ENCODE data around the gene KLC3.
"Not testable (repeated sequence)": the region's sequence is repeated elsewhere in the genome, so short reads cannot be mapped to it uniquely, and the experiment has no call there.

KLC3 gene

GRCh38 chr19:45340232-45340898 is at the start of gene KLC3:
Gene KLC3 (plus strand): TSS chr19:45340750. CDS start chr19:45345542, 4,792 bp downstream.
- no peak for DNase-seq

- no peak for DNase-seq
Observed at GRCh38 chr19:45291834-45292233, 48.7 kb upstream of the KLC3 start.

DNA sequence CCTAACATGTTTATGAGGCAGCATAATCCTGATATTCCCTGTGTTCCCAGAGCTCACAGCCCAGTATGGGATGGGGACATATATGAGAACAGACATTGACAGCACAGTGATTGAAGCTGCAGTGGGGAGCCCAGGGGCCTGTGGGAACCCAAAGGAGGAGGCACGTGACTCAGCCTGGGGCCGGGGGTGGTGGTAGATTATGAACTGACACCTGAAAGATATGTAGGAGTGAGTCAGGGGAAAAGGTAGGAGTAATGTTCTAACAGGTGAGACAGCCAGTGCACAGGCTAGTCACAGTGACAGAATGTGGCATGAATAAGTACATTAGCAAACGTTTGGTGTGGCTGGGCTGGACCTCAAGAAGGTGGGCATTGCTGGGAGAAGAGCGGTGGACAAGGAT is 46.9 kb upstream of the KLC3 start:
- no peak for DNase-seq

- peak; percentile 67 for DNase-seq
Observed at GRCh38 chr19:45294291-45295029, 46.1 kb upstream of the KLC3 start.

DNA sequence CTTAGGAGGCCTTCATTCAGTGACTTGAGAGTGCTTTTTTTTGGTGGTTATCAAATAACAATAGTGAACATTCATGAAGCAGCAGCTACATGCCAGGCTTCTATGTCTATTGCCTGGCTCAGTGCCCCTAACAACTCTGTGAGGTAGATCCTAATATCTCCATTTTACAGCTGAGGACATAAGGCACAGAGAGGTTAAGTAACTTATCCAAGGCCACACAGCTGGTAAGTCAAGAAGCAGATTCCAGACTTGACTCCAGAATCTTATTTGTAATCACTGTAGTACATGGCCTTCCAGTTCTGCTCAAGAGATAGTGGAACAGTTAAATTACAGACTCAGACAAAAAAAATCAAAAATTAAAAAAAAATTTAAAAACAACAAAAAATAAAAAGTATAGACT is 44.7 kb upstream of the KLC3 start:
- DNase-seq: no peak

DNA sequence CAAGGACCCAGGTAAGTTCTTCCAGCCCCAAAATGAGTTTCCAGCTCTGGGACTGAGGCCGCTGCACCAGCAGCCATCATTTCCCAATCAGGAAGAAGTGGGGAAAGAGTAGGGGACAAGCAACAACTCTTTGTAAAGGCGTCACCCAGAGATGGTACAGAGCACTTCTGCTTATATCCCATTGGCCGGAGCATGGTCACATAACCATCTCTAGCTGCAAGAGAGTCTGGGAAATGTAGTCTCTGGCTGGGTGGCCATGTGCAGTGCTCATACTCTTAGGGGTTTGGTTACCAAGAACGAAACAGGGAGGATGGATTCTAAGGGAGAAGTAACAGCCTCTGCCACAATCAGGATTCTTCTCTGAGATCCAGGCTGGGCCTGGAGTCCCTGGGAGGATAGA is 44.2 kb upstream of the KLC3 start:
- no peak for DNase-seq

DNA sequence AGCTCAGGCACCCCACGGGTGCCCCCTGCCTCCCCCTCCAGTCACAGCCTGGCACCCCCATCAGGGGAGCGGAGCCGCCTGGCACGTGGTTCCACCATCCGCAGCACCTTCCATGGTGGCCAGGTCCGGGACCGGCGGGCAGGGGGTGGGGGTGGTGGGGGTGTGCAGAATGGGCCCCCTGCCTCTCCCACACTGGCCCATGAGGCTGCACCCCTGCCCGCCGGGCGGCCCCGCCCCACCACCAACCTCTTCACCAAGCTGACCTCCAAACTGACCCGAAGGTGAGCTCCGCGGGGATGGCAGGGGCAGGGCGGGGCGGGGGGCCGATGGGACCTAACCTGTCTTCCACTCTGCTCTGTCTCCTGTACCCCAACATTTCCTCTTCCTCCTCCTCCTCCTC is 42.9 kb upstream of the KLC3 start:
- DNase-seq: no peak

GRCh38 chr19:45298264-45298663 is 42.3 kb upstream of the KLC3 start:
- no peak for DNase-seq

- no peak for DNase-seq
Observed at GRCh38 chr19:45299719-45300118, 40.8 kb upstream of the KLC3 start.

- no peak for DNase-seq
Observed at GRCh38 chr19:45302416-45302815, 38.1 kb upstream of the KLC3 start.

DNA sequence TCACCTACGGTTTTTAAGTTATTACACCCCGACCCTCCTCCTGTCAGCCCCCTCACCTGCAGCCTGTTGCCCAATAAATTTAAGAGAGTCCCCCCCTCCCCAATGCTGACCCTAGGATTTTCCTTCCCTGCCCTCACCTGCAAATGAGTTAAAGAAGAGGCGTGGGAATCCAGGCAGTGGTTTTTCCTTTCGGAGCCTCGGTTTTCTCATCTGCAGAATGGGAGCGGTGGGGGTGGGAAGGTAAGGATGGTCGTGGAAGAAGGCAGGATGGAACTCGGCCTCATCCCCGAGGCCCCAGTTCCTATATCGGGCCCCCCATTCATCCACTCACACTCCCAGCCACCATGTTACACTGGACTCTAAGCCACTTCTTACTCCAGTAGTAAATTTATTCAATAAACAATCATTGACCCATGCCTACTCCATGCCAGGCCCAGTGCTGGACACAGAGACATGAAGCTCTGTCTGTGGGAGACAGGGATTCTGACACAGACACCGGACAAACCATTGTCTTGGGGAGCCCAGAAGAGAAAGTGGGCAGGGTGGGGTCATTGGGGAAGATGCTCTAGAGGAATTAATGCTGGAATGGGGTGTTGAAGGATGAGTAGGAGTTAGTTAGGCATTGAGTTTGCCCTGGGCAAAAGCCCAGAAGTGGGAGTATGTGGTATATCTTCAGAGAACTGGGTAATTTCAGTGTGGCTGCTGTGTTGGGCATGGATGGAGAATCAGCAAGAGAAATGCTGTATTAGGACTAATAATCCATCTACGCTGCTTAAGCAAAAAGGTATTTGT is 37.1 kb upstream of the KLC3 start:
- no peak for DNase-seq

GRCh38 chr19:45304141-45304926 is 36.2 kb upstream of the KLC3 start:
- no peak for DNase-seq

- no peak for DNase-seq
Observed at GRCh38 chr19:45305007-45305406, 35.5 kb upstream of the KLC3 start.

- DNase-seq: no peak
Observed at GRCh38 chr19:45305421-45305820, 35.1 kb upstream of the KLC3 start.

- DNase-seq: no peak
Observed at GRCh38 chr19:45306040-45306439, 34.5 kb upstream of the KLC3 start.

DNA sequence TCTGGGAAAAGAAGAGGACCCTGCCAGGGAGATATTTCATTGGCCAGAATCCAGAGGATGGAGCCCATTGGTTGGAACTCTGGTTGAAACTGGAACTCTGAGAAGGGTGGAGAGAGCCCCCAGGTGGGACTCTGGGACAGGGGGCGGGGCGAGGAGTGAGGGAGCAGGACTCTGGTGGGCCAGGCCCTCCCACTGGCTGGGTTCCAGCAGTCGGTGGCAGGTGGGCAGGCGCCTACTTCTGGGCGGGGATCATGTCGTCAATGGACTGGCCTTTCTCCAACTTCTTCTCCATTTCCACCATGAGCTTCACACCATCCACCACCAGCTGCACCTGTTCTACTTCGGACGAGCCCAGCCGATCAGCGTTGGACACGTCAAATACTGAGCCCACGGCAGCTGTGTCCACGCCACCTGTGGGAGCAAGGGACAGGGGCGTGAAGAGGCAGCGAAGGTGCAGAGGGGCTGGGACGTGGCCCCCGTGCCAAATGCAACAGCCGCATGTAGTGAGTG is 34.0 kb upstream of the KLC3 start:
- DNase-seq: peak; percentile 59

DNA sequence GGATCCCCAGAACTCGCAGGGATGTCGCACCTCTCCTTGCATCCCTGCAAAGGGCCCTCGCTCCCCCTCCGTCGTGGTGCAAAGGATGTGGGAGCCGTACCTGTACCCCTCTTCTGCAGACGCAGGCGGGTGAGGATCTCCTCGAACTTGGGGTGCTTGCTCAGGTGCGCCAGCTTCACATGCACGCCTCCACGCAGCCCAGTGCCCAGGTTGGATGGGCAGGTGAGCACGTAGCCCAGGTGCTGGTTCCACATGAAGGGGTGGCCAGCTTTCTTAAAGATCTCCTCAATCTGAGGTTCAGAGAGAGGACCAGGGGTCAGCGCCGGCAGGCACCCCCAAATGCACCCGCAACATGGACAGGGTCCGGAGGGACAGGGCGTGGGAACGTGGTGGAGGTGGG is 33.2 kb upstream of the KLC3 start:
- no peak for DNase-seq

- DNase-seq: not testable (repeated sequence)
Observed at GRCh38 chr19:45309322-45309721, 31.2 kb upstream of the KLC3 start.

DNA sequence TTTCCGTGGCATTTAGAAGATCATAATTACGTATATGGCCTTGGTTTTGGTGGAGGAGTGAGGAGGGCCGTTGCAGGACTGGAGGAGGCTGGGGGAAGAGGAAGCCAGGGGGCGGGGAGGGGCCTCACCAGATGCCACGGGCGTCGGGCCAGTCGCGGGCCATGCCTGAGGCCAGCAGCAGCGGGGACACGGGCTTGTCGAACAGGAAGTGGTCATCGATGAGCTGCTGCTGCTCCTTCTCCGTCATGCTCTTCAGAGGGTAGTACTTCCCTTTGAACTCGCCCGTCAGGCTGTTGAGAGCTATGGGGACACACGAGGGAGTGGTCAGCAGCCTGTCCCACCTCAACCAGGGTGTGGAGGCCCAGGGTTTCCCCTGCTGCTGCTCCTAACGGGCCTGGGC is 28.9 kb upstream of the KLC3 start:
- peak; percentile 76 for DNase-seq

DNA sequence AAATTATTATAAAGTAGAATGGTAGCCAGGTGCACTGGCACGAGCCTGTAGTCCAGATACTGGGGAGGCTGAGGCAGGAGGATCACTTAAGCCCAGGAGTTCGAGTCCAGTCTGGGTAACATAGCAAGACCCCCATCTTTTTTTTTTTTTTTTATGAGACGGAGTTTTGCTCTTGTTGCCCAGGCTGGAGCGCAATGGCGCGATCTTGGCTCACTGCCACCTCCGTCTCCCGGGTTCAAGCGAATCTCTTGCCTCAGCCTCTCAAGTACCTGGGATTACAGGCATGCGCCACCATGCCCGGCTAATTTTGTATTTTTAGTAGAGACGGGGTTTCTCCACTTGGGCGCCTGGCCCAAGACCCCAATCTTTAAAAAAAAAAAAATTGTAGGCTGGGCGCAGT is 28.3 kb upstream of the KLC3 start:
- not testable (repeated sequence) for DNase-seq

- DNase-seq: no peak
Observed at GRCh38 chr19:45314708-45315245, 25.8 kb upstream of the KLC3 start.

DNA sequence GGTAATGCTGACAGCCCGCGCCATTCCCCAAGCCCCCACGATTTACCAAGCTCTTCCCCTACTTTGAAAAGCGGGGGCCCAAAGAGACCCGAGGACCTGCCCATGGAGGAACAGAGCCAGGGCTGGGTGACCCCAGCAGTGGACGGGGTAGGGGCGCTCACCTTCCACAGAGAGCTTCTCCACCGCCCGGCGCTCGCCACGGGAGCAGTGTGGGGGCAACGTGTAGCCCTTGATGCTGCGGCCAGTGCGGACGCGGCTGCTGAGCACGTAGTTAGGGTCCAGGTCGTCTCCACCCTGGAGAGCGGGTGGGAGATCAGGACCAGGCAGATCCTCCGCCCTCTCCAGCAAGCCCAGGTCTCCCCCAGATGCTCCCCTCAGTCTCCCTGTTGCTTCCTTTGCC is 25.2 kb upstream of the KLC3 start:
- no peak for DNase-seq

Measured in left hindlimb (tissue), 1 donor.